Fibroblast of skin of back (primary cell): ENCODE data around the gene SCGB3A1.
A peak's percentile ranks its signal among the peaks of the same experiment; 100 is the strongest.

ENCODE experiments used
- DNase-seq: peaks from one replicate; pipeline ENCODE4 v3.0.0-alpha.2; 2013

SCGB3A1 gene

GRCh38 chr5:180625125-180625790 lies 34.0 kb upstream of the SCGB3A1 start:
- no peak for DNase-seq

- no peak for DNase-seq
These were observed 33.3 kb upstream of the SCGB3A1 start for GRCh38 chr5:180624587-180624986.

- DNase-seq: no peak
These were observed 32.5 kb upstream of the SCGB3A1 start for GRCh38 chr5:180623844-180624243.

GRCh38 chr5:180623411-180623834 lies 32.1 kb upstream of the SCGB3A1 start:
- no peak for DNase-seq

DNA sequence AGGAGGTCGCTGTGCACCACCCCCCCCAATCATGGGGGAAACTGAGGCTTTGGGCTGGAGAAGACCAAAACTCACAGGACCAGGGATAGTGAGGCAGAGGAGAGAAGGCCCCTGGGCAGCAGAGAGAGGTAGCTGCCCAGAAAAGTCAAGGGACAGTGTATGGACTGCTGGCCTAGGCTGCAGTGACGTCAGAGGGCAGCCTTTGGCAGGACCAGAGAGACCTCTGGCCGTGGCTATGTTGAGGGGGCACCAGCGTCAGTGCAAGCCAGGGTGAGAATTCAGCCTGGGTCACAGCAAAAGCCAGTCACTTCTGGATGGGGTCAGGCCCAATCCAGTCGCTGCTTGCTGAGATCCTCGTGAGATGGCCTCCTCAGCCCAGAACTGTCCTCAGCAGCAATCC lies 31.6 kb upstream of the SCGB3A1 start:
- no peak for DNase-seq

- DNase-seq: no peak
These were observed 30.0 kb upstream of the SCGB3A1 start for GRCh38 chr5:180621311-180621710.

DNA sequence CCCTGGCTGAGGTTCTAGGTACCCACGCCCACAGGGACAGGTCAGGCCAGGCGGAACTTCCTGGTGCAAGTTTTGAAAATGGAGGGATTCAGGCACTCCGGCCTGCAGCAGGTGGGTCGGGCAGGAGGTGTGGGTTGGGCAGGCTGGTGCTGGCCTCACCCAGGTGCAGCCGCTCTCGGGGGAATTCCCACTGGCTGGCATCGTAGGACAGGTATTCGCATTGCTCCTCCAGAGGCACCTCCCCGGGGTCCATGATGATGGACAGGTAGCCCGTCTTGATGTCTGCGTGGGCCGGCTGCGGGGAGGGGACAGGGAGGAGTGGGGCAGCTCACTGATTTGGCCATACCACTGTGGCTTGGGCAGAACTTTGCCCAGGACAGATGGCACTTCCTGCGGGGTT lies 28.7 kb upstream of the SCGB3A1 start:
- no peak for DNase-seq

GRCh38 chr5:180619563-180619915 lies 28.2 kb upstream of the SCGB3A1 start:
- DNase-seq: no peak

GRCh38 chr5:180618829-180619562 lies 27.7 kb upstream of the SCGB3A1 start:
- peak; percentile 67 for DNase-seq

DNA sequence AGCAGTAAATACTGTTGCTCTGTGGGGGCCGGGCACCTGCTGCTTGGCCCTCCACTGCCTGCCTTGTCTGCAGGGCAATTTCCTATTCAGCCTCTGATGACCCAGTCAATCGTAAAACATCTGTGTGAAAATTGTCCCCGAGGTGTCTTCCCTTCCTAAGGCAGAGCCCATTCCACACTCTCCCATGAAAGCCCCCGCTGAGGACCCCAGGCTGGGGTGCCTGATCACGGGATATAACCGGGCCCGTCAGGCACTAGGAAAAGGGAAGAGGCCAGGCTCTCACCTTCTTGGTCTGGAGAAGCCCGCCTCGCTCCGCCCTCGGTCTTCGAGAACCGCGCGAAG lies 27.2 kb upstream of the SCGB3A1 start:
- no peak for DNase-seq

DNA sequence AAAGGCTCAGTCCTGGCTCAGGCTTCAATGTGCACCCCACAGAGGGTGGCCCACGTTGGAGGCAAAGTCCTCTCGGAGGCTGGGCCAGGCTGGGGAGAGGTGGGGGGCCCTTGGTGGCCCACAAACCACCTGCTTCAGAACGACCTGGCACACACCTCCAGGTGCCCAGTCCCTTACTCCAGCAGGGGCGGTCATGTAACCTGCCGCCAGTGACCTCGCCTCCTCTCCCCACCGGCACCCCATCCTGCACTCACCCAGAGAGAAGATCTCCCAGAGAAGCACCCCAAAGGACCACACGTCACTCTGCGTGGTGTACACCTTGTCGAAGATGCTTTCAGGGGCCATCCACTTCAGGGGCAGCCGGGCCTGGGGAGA lies 22.5 kb upstream of the SCGB3A1 start:
- no peak for DNase-seq

DNA sequence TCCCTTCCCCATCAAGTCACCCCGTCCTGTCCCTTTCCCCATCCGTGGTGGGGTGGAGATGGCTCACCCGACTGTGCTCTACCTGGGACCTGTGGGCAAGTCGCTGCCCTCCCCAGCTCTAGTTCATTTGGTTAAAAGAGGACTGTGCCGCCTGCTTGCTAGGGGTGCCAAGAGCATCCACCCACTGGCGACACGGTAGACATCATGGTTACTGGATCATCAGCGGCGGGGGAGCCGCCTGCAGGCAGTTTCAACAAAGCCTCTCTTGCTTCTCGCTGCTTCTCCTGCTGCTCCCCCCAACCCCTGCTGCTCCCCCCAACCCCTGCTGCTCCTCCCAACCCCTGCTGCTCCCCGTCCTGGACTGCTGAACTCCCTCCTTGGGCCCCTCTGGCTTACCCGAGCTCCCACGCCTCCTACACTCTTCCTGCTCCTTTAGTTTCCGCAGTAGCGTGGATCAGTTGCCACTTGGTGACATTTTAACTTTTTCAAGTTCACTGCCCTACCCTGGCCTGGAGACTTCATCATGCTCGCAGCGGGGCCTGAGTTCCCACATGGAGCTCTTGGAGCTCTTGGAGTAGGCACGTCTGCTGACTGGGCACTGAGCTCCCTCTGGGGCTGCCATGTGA lies 22.0 kb upstream of the SCGB3A1 start:
- DNase-seq: no peak

- no peak for DNase-seq
These were observed 21.4 kb upstream of the SCGB3A1 start for GRCh38 chr5:180612683-180613082.

DNA sequence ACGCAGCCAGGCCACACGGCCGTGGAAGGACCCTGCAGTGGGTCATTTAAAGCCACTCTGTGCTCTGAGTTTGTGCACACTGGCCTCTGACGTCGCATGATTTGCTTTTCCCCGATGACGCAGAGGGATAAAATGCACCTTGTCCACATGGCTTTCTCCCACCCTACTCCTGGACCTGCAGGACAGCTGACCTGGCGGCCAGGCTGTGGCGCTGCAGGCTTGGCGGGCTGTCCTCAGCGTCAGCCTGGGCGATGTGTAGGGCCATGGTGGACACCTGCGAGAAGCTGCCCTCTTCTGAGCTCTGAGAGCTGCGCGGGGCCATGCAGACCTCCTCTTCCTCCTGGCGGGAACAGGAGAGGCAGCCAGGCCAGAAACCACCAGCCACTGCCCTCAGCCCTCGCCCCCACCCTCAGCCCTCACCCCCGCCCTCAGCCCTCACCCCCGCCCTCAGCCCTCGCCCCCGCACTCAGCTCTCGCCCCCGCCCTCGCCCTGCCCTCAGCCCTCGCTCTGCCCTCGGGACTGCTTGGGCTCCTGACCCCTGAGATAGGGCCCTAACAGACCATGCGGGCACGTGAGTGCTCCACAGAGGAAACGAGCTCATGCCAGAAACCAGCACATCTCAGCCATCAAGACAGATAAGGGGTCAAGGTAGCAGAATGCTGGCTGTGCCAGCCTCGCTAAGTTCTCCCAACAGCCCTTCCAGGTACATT lies 20.0 kb upstream of the SCGB3A1 start:
- no peak for DNase-seq

- DNase-seq: no peak
These were observed 18.7 kb upstream of the SCGB3A1 start for GRCh38 chr5:180609817-180610550.

DNA sequence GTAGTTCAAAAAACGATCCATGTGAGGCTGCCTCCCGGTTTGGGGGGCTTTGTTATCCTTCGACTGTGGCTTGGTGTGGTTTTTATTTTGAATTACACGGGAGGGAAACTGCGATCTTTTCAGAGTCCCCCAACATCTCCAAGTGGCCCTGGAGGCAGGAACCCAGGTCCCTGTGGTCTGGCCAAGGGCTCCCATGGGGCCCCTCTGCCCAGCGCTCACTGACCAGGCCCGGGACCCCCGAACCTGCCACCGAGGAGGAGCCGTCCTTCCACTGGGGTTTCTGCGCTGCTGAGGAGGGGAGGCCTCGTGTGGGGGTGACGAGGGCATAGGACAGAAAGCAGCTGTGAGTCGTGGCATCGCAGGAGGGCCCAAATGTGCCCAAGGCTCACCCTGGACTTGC lies 18.1 kb upstream of the SCGB3A1 start:
- no peak for DNase-seq

DNA sequence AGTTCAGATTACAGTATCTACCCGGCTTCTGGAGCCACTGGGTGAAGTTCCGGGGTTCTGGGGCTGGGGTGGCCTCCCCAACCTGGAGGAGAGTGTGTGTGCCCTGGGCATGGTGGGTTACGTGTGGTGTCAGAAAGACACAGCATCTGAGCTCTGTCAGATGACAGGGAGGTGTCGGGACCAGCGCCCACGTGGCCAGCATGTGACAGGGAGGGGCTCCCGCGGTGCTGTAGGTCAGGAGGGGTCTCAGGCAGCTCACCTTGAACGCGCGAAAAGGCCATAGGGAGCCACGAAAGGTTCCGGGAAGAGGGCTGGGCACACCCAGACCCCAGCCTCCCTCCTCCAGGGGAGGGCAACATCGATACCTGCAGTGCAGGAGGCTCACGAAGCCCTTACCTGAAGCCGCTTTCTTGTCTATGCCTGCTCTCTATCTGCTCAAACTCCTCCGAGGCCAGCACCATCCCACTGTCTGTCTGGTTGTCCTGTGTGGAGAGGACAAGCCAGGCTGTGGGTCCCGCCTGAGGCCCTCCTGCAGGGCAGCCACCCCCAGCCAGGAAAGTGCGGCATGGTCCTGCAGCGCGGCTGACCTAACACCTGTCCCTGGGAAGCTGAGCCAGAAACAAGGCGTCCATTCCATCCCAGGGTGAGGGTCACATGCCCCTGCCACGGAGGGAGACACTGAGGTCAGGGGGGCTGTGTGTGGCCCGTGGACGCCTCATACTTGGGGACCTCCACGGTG lies 17.4 kb upstream of the SCGB3A1 start:
- DNase-seq: no peak

DNA sequence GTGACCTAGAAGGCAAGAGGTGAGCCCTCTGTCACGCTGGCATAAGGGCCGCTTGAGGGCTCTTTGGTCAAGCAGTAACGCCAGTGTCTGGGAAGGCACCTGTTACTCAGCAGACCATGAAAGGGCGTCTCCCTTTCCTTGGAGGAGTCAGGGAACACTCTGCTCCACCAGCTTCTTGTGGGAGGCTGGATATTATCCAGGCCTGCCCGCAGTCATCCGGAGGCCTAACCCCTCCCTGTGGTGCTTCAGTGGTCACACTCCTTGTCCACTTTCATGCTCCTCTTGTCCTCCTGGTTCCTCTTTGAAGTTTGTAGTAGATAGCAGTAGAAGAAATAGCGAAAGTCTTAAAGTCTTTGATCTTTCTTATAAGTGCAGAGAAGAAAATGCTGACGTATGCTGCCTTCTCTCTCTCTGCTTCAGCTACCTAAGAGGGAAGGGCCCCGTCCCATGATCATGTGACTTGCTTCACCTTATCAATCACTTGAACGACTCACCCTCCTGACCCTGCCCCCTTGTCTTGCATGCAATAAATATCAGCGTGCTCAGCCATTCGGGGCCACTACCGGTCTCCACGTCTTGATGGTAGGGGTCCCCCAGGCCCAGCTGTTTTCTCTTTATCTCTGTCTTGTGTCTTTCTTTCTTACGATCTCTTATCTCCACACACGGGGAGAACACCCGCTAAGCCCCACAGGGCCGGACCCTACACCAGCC lies 16.7 kb upstream of the SCGB3A1 start:
- DNase-seq: no peak

DNA sequence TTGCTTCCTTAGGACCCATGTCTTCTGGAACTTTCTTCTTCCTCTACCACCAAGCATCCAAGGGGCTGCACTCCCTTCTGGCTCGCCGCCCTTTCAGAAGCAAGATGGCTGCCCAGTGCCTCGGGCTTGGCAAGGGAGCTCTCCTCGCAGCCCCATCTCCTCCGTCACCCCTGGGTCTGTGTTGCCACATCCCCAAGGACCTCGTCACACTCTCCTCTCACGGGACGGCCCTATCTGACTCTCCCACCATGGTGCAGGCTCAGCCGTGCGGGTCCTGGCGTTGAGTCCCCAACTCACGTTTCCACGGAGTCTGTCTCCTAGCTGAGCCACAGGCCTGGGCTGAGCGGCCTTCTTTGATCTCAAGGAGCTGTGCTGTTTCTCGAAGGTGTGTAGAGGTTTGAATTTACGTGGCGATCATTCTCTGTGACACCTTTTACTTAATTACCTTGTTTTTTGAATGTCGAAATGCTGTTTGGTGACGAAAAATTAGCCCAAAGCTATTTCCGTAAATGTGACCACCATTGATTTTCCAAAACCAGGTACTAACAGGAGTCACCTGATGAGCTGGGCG lies 15.0 kb upstream of the SCGB3A1 start:
- DNase-seq: no peak

DNA sequence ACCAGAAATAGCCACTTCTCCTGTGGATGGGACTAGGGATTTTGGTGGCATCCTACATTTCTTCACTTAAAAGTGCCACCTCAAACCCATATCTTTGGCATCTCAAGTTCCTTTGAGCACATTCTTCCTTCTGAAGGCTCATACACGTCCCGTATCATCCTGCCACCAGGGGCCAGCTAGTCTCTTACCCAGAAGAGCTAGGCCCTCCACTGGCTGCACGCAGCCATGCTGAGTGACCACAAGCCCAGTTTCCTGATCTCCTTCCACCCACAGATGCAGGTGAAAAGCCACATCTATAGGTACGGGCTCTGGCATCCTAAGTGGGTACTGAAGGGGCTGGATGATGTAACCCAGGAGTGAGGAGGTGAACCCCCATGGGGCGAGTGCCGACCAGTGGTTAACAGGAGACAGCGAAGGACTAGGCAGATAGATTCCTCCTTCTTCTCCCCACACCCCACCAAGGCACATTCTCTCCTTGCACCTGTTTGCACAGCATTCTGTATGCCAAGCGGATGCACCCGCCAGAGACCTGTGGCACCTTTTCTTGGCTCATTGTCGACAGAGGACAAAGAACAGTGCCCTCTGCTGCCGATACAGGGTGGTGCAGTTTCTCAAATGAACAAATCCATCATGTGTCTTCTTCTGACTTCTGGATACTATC lies 14.4 kb upstream of the SCGB3A1 start:
- peak; percentile 50 for DNase-seq

DNA sequence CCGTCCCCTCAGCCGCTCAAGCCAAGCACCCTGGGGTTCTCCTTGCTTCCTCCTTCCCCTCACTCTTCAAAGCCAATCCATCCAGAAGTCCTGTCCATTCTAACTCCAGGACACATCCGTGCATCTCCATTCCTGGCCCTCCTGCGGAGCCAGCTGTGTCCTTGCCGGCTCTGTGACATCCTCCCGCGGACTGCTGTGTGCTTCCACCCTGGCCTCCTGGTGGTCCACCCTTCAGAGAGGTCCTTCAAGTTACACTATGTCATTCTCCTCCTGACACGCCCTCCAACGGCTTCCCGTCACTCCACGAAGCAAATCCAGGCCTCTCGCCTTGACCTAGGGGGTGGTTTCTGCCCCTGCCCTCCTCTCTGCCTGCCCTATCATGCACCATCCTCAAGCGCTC lies 13.0 kb upstream of the SCGB3A1 start:
- no peak for DNase-seq
